Iris pigment epithelial cell (primary cell): ENCODE measurements around the gene MATN4.

ENCODE experiments used
- DNase-seq: peaks from one replicate; pipeline ENCODE4 v3.0.0-alpha.2; 2011; ENCODE audit warnings: low read depth

MATN4 gene

GRCh38 chr20:45289942-45290676 lies 18.0 kb downstream of the MATN4 start:
- DNase-seq, result no peak

GRCh38 chr20:45288860-45289259 lies 19.2 kb downstream of the MATN4 start:
- no peak for DNase-seq

GRCh38 chr20:45288376-45288775 lies 19.7 kb downstream of the MATN4 start:
- no peak for DNase-seq

- DNase-seq, result no peak
Observed at GRCh38 chr20:45283551-45284057, 24.5 kb downstream of the MATN4 start.

GRCh38 chr20:45282700-45283550 lies 25.2 kb downstream of the MATN4 start:
- no peak for DNase-seq

- DNase-seq, result no peak
Observed at GRCh38 chr20:45279992-45280391, 28.1 kb downstream of the MATN4 start.

GRCh38 chr20:45275338-45275737 lies 32.8 kb downstream of the MATN4 start:
- no peak for DNase-seq

- DNase-seq, result no peak
Observed at GRCh38 chr20:45269754-45270270, 38.3 kb downstream of the MATN4 start.

- no peak for DNase-seq
Observed at GRCh38 chr20:45269056-45269455, 39.0 kb downstream of the MATN4 start.

- peak; percentile 32 for DNase-seq
Observed at GRCh38 chr20:45268531-45268930, 39.6 kb downstream of the MATN4 start.

- DNase-seq, result peak; percentile 21
Observed at GRCh38 chr20:45266977-45267376, 41.1 kb downstream of the MATN4 start.

GRCh38 chr20:45263556-45264266 lies 44.4 kb downstream of the MATN4 start:
- no peak for DNase-seq

GRCh38 chr20:45258664-45259063 lies 49.4 kb downstream of the MATN4 start:
- no peak for DNase-seq

- no peak for DNase-seq
Observed at GRCh38 chr20:45258259-45258658, 49.8 kb downstream of the MATN4 start.

- no peak for DNase-seq
Observed at GRCh38 chr20:45257711-45258110, 50.4 kb downstream of the MATN4 start.

GRCh38 chr20:45257161-45257560 lies 50.9 kb downstream of the MATN4 start:
- no peak for DNase-seq

GRCh38 chr20:45254383-45255262 lies 53.5 kb downstream of the MATN4 start, which contains the start of gene SLPI:
Gene SLPI, minus strand, starts transcription at chr20:45254564. Its CDS starts 21 bp downstream, at chr20:45254543.
- peak; percentile 89 for DNase-seq

GRCh38 chr20:45253261-45253660 lies 54.8 kb downstream of the MATN4 start:
- no peak for DNase-seq

- DNase-seq, result no peak
Observed at GRCh38 chr20:45251884-45252560, 56.1 kb downstream of the MATN4 start.

GRCh38 chr20:45248609-45249008 lies 59.5 kb downstream of the MATN4 start:
- DNase-seq, result no peak
